Measurements from ENCODE around the gene ANP32B.
A peak's percentile ranks its signal among the peaks of the same experiment; 100 is the strongest.

The ANP32B gene

DNA sequence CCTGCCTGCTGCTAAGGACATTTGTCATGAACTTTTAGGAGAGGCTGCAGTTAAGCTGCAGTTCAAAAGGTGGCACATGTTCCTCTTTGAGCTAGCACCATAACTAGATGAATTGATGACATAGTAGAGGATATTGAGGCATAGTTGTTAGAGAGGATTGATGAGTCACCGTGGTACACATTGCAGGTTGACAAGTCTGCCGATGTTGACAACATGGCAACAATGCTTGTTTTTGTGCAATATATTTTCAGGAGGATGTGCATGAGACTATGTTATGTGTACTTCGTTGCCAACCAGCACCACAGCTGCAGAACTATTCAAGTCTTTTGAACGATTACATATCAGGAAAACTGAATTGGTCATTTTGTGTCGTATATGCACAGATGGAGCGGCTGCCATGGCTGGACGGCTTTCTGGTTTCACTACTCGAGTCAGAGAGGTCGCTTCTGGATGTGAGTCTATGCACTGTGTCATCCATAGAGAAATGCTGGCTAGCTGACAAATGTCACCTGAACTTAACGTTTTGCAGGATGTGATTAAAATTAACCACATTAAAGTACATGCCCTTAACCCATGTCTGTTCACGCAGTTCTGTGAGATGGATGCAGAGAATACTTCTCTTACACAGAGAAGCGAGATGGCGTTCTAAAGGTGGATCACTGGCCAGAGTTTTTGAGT lies 24.2 kb downstream of the ANP32B start:
- TF ChIP-seq, protein P1, sequence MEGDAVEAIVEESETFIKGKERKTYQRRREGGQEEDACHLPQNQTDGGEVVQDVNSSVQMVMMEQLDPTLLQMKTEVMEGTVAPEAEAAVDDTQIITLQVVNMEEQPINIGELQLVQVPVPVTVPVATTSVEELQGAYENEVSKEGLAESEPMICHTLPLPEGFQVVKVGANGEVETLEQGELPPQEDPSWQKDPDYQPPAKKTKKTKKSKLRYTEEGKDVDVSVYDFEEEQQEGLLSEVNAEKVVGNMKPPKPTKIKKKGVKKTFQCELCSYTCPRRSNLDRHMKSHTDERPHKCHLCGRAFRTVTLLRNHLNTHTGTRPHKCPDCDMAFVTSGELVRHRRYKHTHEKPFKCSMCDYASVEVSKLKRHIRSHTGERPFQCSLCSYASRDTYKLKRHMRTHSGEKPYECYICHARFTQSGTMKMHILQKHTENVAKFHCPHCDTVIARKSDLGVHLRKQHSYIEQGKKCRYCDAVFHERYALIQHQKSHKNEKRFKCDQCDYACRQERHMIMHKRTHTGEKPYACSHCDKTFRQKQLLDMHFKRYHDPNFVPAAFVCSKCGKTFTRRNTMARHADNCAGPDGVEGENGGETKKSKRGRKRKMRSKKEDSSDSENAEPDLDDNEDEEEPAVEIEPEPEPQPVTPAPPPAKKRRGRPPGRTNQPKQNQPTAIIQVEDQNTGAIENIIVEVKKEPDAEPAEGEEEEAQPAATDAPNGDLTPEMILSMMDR (IDR thresholded peaks at IDR 0.05; ENCODE audit: low read length, missing control alignments) = no peak
- no peak overlapping the region for H3K4me3 ChIP-seq (replicated peaks; ENCODE audit: low read depth, low read length)
- DNase-seq (ENCODE audit: low read depth) = peak; percentile 13

DNA sequence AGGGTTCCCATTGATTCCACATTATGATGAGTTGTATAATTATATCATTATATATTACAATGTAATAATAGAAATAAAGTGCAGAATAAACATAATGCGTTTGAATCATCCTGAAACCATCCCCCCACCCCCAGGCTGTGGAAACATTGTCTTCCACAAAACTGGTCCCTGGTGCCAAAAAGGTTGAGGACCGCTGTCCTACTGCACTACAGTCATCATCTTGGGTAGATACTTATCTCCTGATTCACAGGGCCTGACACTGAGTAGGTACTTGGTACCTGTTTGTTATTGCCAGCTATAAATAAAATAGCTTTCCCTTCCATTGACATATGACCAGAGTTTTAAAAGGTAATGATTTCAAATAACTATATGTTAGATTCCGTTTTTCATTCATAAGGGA lies 25.6 kb downstream of the ANP32B start:
- TF ChIP-seq, protein P1 (IDR thresholded peaks at IDR 0.05; ENCODE audit: low read length, missing control alignments) = no peak
- no peak for DNase-seq (ENCODE audit: low read depth)
- no peak overlapping the region for H3K4me3 ChIP-seq (replicated peaks; ENCODE audit: low read depth, low read length)

DNA sequence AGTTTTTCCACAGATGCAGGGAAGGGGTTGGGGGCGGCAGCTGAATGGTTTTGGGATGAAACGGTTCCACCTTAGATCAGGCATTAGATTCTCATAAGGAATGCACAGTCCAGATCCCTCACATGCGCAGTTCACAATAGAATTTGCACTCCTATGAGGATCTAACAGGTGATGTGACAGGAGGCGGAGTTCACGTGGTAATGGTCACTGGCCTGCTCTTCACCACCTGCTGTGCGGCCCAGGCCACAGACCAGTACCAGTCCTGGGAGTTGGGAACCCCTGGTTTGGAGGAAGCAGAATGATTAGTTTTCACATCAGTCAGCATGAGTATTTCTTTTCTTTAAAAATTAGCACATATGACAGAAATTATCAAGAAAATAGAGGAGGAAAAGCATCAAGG lies 26.3 kb downstream of the ANP32B start:
- no peak overlapping the region for H3K4me3 ChIP-seq (replicated peaks; ENCODE audit: low read depth, low read length)
- TF ChIP-seq, protein P1 (IDR thresholded peaks at IDR 0.05; ENCODE audit: low read length, missing control alignments) = no peak
- no peak for DNase-seq (ENCODE audit: low read depth)

DNA sequence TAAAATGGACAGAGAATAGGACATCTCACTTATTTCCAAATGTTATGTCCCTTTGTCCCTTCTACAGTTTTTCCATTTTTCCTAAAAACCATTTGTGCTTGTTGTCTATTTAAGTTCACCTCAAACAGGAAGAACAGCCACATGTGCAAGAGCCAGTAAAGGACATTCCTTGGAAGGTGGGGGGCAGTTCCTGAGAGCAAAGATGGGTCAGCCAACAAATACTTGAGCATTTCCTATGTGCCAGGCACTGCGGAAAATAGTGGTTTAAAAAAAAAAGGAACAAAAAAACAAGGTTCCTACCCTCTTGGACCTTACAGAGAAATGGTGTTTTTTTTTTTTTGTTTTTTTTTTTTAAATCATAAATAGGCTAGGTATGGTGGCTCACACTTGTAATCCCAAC lies 26.8 kb downstream of the ANP32B start:
- no peak overlapping the region for H3K4me3 ChIP-seq (replicated peaks; ENCODE audit: low read depth, low read length)
- DNase-seq (ENCODE audit: low read depth) = peak; percentile 93
- TF ChIP-seq, protein P1 (IDR thresholded peaks at IDR 0.05; ENCODE audit: low read length, missing control alignments) = no peak

DNA sequence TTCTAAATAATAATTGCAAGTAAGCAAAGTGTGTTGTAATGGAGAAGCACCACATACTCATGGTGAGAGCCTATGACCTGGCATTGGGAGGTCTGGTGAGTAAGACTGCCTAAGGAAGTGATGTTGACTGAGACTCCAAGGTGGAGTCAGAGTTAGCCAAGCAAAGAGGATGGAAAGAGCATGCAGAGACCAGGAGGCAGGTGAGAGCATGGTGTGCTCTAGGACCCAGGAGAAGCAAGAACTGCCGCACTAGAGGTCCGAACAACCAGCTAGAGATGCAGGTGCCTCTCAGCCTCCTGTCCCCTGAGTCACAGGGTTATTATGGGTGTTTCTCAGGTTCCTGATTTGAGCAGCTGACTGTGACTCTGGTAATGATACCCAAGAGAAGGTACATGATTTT lies 27.3 kb downstream of the ANP32B start:
- peak; percentile 72 for DNase-seq (ENCODE audit: low read depth)
- TF ChIP-seq, protein P1 (IDR thresholded peaks at IDR 0.05; ENCODE audit: low read length, missing control alignments) = no peak
- no peak overlapping the region for H3K4me3 ChIP-seq (replicated peaks; ENCODE audit: low read depth, low read length)

DNA sequence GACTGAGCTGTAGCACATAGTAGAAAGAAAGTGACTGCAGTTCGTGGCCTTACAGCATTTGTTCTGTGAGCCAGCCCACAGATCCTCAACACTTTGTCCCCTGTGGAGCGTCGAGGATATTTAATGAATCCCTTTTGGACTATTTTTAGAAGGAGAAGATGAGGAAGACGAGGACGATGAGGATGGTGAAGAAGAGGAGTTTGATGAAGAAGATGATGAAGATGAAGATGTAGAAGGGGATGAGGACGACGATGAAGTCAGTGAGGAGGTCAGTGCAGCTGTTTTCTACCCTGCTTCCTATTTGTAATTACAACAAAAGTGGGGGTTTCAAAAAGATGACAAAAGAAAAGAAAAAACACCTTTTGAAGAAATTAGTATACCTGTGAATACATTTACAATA lies 28.0 kb downstream of the ANP32B start:
- no peak for DNase-seq (ENCODE audit: low read depth)
- no peak overlapping the region for H3K4me3 ChIP-seq (replicated peaks; ENCODE audit: low read depth, low read length)
- TF ChIP-seq, protein P1 (IDR thresholded peaks at IDR 0.05; ENCODE audit: low read length, missing control alignments) = no peak

DNA sequence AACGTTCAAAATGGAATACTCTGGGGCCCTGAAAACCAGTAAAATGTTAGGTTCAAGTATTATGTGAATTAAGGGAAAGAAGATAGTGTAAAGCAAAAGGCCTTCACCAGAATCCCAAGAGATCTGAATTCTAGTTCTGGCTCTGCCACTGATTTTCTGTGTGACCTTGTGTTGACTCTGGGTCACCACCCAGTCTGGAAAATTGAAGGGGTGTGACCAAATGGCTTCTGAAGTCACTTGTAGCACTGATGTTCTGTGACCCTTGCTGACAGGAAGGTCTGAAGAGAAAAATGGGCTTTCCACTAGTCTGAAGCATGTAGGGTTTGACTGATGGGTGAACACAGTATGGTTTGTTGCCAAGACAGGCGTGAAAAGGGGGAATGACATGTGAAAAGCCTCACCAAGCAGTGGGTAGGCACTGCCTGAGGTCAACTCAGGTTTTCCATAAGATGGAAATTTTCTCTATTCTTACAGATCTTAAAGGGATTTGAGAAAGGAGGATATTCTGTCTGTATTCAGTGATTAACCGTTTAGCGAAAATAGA lies 33.1 kb downstream of the ANP32B start:
- no peak overlapping the region for H3K4me3 ChIP-seq (replicated peaks; ENCODE audit: low read depth, low read length)
- DNase-seq (ENCODE audit: low read depth) = no peak
- TF ChIP-seq, protein P1 (IDR thresholded peaks at IDR 0.05; ENCODE audit: low read length, missing control alignments) = no peak
